GM23338 (cell line): ENCODE results near the gene COL4A2. TPM values are rescaled to one million over a fixed set of nuclear protein-coding genes. Genes with fewer than 3 reads are reported as not detected.

Experiments
- ATAC-seq: fragments of 200-7000 bp; cut with Tn5 transposase; 3 replicates; pipeline ENCODE4 v1.9.1; 2020
- DNase-seq: peaks from one replicate; pipeline ENCODE4 v3.0.0-alpha.2; 2015; ENCODE audit warnings: low spot score
- H2AFZ ChIP-seq: fragments of 200-600 bp; sonication (generic); 2 replicates; pipeline ENCODE4 v1.8.0; 2016; ENCODE audit warnings: antibody characterized with exemption, mild to moderate bottlenecking, moderate library complexity
- H3F3A ChIP-seq: fragments of 200-600 bp; sonication (generic); replicated peaks from 2 replicates; pipeline ENCODE4 v1.8.0; 2017; ENCODE audit warnings: antibody characterized with exemption, mixed run types, low read depth
- H3K27ac ChIP-seq: fragments of 200-600 bp; sonication (generic); 2 replicates; pipeline ENCODE4 v1.6.1; 2016; ENCODE audit warnings: low read depth
- H3K27me3 ChIP-seq: fragments of 200-600 bp; sonication (generic); 2 replicates; pipeline ENCODE4 v1.8.0; 2016; ENCODE audit warnings: mild to moderate bottlenecking, mixed run types, moderate library complexity; ENCODE audit not compliant: insufficient read depth
- H3K36me3 ChIP-seq: fragments of 200-600 bp; sonication (generic); 2 replicates; pipeline ENCODE4 v1.8.0; 2016; ENCODE audit warnings: mild to moderate bottlenecking; ENCODE audit not compliant: insufficient read depth
- H3K4me1 ChIP-seq: fragments of 200-600 bp; sonication (generic); 2 replicates; pipeline ENCODE4 v1.8.0; 2016; ENCODE audit warnings: mild to moderate bottlenecking, moderate library complexity; ENCODE audit not compliant: insufficient read depth
- H3K4me2 ChIP-seq: fragments of 200-600 bp; sonication (generic); 2 replicates; pipeline ENCODE4 v1.7.1; 2017; ENCODE audit warnings: mixed run types
- H3K4me3 ChIP-seq: fragments of 200-600 bp; sonication (generic); 2 replicates; pipeline ENCODE4 v1.6.1; 2016; ENCODE audit warnings: mixed run types
- H3K79me2 ChIP-seq: fragments of 200-600 bp; sonication (generic); replicated peaks from 2 replicates; pipeline ENCODE4 v1.8.0; 2017; ENCODE audit warnings: mild to moderate bottlenecking; ENCODE audit not compliant: insufficient read depth
- H3K9me2 ChIP-seq: fragments of 200-600 bp; sonication (generic); 2 replicates; pipeline ENCODE4 v1.8.0; 2017; ENCODE audit not compliant: insufficient read depth
- H4K20me1 ChIP-seq: fragments of 200-600 bp; sonication (generic); replicated peaks from 2 replicates; pipeline ENCODE4 v1.8.0; 2017; ENCODE audit warnings: mild to moderate bottlenecking; ENCODE audit not compliant: insufficient read depth
- H3K27ac Mint-ChIP-seq: 2 replicates; pipeline ENCODE4 v1.8.0; 2020; ENCODE audit warnings: inconsistent platforms, mild to moderate bottlenecking, moderate library complexity, mixed read lengths
- H3K27me3 Mint-ChIP-seq: 3 replicates; pipeline ENCODE4 v1.8.0; 2022; ENCODE audit warnings: low read depth, mild to moderate bottlenecking, moderate library complexity, mixed read lengths, inconsistent platforms; ENCODE audit not compliant: insufficient read depth, poor library complexity
- H3K36me3 Mint-ChIP-seq: 3 replicates; pipeline ENCODE4 v1.8.0; 2021; ENCODE audit warnings: low read depth, mild to moderate bottlenecking, inconsistent platforms, moderate library complexity, mixed read lengths
- H3K4me1 Mint-ChIP-seq: 3 replicates; pipeline ENCODE4 v1.8.0; 2020; ENCODE audit warnings: mild to moderate bottlenecking, inconsistent platforms, mixed read lengths
- H3K4me3 Mint-ChIP-seq: 3 replicates; pipeline ENCODE4 v1.8.0; 2021; ENCODE audit warnings: moderate library complexity, mild to moderate bottlenecking, inconsistent platforms, mixed read lengths
- H3K9me3 Mint-ChIP-seq: 3 replicates; pipeline ENCODE4 v1.8.0; 2020; ENCODE audit warnings: moderate library complexity, mild to moderate bottlenecking, inconsistent platforms, mixed read lengths
- CREB1 ChIP-seq: fragments of 250-450 bp; sonication (Bioruptor Pico); IDR thresholded peaks from 2 replicates; pipeline ENCODE4 v1.5.0; 2020; ENCODE audit warnings: low read depth, mild to moderate bottlenecking, moderate library complexity
- EZH2 ChIP-seq: fragments of 200-600 bp; sonication (generic); IDR thresholded peaks from one replicate; pipeline ENCODE4 v1.8.0; 2017; ENCODE audit warnings: antibody characterized with exemption, mild to moderate bottlenecking, low read depth; ENCODE audit not compliant: unreplicated experiment
- NANOG ChIP-seq: IDR thresholded peaks from 2 replicates; pipeline ENCODE4 v1.6.1; 2016; ENCODE audit warnings: antibody characterized with exemption, borderline replicate concordance
- STAT1 ChIP-seq: IDR thresholded peaks from one replicate; pipeline ENCODE4 v1.6.1; 2016; ENCODE audit warnings: antibody characterized with exemption; ENCODE audit not compliant: unreplicated experiment
- ZNF114 ChIP-seq: fragments of 250-450 bp; sonication (Bioruptor Pico); IDR thresholded peaks from 2 replicates; pipeline ENCODE4 v1.5.0; 2020; ENCODE audit warnings: mild to moderate bottlenecking, moderate library complexity
- ZNF331 ChIP-seq: fragments of 250-450 bp; sonication (Bioruptor Pico); IDR thresholded peaks from 2 replicates; pipeline ENCODE4 v1.5.0; 2020; ENCODE audit warnings: low read depth, mild to moderate bottlenecking, moderate library complexity
- polyA plus RNA-seq: library from polyadenylated mRNA; unstranded; fragments of >200 nt; fragmentation: Nextera tagmentation; extraction: Ambion mirVana; gene quantifications from 2 replicates; pipeline ENCODE4 v1.2.1, GENCODE V29; 2016
- total RNA-seq: library from RNA; depleted of rRNA; stranded (reverse); fragments of >200 nt; shearing (Covaris generic); gene quantifications from 2 replicates; pipeline ENCODE4 v1.2.3, GENCODE V29; 2014
- TF ChIP-seq, protein P1 (sequence below): fragments of 250-450 bp; sonication (Bioruptor Pico); IDR thresholded peaks from 2 replicates; pipeline ENCODE4 v1.5.0; 2020; ENCODE audit warnings: mild to moderate bottlenecking, moderate library complexity
- TF ChIP-seq, protein P2 (sequence below), 2 experiments: fragments of 200-600 bp in 1 of 2; sonication (generic) in 1 of 2; conservative IDR thresholded peaks; 2 replicates each; pipeline versions ENCODE4 v1.5.1 to v1.6.1; 2016 to 2017; ENCODE audit warnings: antibody characterized with exemption in 2 of 2, low read depth in 2 of 2, mild to moderate bottlenecking in 2 of 2, moderate library complexity in 1 of 2
- TF ChIP-seq, protein P3 (sequence below): IDR thresholded peaks from one replicate; pipeline ENCODE4 v1.6.1; 2018; ENCODE audit warnings: antibody characterized with exemption; ENCODE audit not compliant: unreplicated experiment

COL4A2 gene
- total and polyA plus RNA-seq, 2 experiments from 2014 or later: 37.4 to 131 TPM

DNA sequence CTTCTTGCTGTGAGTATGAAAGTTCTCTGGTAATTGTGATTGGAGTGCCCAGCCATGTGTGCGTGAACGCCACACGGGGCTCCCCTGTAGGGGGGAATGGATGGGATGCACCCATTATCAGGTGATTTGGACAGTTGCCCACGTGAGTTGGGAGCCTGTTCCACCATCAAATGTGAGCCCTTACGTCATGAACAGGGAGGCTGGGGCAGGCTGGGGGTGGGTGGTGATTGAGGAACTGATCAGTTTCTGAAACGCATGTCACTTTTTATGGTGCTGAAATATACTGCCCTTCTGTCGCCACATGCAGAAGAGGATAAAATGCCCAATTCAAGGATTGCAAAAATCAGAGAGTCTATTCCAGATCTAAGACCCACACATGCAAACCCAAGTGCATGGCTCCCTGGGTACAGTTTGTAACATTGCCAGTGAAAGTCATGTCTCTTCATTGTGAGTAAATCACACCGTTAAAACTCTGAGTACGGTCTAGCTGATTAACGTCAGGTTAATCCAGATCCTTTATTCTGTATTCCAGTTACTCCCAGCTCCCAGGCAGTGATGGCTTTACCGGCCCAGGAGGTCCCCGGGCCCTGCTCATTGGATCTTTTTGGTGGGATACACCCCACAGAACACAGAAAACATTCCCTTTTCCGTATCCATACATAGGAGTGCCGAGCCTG is 164.2 kb downstream of the COL4A2 start:
- H3K27ac Mint-ChIP-seq: no peak overlapping the region; the same call in 1 of the 2 replicates
- H3K4me3 Mint-ChIP-seq: no peak overlapping the region; the same call in 2 of the 3 replicates

DNA sequence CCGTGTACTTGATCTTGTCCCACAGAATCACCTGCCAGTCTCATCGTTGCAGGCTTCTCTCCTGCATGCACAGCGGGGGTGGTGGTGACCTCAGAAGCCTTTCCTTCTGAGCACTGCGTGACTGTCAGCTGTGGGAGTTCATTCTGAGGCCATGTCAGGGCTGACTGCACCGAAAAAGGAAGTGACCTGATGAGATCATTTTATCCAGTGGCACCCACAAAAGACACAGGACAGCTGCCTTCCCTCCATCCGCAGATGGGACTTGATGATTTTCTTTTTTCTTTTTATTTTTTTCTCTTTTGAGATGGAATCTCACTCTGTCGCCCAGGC is 164.7 kb downstream of the COL4A2 start:
- no peak overlapping the region for H3K27ac ChIP-seq
- H3F3A ChIP-seq: 0 out of 2 replicates have a peak, but pooled peaks cover 7% of the 10 kb centered on the region
- H3K36me3 ChIP-seq: peaks cover 4% of the 10 kb centered on the region; the same call in 1 of the 2 replicates
- no peaks in the 10 kb centered on the region for H3K79me2 ChIP-seq
- DNase-seq: no peak
- no peaks in the 10 kb centered on the region for H3K4me1 ChIP-seq
- no peak overlapping the region; the same call in 1 of the 2 replicates for H3K27ac Mint-ChIP-seq
- no peak for TF ChIP-seq EZH2
- TF ChIP-seq, protein P1, sequence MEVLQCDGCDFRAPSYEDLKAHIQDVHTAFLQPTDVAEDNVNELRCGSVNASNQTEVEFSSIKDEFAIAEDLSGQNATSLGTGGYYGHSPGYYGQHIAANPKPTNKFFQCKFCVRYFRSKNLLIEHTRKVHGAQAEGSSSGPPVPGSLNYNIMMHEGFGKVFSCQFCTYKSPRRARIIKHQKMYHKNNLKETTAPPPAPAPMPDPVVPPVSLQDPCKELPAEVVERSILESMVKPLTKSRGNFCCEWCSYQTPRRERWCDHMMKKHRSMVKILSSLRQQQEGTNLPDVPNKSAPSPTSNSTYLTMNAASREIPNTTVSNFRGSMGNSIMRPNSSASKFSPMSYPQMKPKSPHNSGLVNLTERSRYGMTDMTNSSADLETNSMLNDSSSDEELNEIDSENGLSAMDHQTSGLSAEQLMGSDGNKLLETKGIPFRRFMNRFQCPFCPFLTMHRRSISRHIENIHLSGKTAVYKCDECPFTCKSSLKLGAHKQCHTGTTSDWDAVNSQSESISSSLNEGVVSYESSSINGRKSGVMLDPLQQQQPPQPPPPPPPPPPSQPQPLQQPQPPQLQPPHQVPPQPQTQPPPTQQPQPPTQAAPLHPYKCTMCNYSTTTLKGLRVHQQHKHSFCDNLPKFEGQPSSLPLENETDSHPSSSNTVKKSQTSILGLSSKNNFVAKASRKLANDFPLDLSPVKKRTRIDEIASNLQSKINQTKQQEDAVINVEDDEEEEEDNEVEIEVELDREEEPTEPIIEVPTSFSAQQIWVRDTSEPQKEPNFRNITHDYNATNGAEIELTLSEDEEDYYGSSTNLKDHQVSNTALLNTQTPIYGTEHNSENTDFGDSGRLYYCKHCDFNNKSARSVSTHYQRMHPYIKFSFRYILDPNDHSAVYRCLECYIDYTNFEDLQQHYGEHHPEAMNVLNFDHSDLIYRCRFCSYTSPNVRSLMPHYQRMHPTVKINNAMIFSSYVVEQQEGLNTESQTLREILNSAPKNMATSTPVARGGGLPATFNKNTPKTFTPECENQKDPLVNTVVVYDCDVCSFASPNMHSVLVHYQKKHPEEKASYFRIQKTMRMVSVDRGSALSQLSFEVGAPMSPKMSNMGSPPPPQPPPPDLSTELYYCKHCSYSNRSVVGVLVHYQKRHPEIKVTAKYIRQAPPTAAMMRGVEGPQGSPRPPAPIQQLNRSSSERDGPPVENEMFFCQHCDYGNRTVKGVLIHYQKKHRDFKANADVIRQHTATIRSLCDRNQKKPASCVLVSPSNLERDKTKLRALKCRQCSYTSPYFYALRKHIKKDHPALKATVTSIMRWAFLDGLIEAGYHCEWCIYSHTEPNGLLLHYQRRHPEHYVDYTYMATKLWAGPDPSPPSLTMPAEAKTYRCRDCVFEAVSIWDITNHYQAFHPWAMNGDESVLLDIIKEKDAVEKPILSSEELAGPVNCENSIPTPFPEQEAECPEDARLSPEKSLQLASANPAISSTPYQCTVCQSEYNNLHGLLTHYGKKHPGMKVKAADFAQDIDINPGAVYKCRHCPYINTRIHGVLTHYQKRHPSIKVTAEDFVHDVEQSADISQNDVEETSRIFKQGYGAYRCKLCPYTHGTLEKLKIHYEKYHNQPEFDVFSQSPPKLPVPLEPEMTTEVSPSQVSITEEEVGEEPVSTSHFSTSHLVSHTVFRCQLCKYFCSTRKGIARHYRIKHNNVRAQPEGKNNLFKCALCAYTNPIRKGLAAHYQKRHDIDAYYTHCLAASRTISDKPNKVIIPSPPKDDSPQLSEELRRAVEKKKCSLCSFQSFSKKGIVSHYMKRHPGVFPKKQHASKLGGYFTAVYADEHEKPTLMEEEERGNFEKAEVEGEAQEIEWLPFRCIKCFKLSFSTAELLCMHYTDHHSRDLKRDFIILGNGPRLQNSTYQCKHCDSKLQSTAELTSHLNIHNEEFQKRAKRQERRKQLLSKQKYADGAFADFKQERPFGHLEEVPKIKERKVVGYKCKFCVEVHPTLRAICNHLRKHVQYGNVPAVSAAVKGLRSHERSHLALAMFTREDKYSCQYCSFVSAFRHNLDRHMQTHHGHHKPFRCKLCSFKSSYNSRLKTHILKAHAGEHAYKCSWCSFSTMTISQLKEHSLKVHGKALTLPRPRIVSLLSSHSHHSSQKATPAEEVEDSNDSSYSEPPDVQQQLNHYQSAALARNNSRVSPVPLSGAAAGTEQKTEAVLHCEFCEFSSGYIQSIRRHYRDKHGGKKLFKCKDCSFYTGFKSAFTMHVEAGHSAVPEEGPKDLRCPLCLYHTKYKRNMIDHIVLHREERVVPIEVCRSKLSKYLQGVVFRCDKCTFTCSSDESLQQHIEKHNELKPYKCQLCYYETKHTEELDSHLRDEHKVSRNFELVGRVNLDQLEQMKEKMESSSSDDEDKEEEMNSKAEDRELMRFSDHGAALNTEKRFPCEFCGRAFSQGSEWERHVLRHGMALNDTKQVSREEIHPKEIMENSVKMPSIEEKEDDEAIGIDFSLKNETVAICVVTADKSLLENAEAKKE (CRISPR knock-in tag): no peak
- TF ChIP-seq CREB1: no peak
- TF ChIP-seq ZNF114 (CRISPR knock-in tag): no peak
- no peak for TF ChIP-seq ZNF331 (CRISPR knock-in tag)
- TF ChIP-seq STAT1: no peak
- TF ChIP-seq, protein P2, sequence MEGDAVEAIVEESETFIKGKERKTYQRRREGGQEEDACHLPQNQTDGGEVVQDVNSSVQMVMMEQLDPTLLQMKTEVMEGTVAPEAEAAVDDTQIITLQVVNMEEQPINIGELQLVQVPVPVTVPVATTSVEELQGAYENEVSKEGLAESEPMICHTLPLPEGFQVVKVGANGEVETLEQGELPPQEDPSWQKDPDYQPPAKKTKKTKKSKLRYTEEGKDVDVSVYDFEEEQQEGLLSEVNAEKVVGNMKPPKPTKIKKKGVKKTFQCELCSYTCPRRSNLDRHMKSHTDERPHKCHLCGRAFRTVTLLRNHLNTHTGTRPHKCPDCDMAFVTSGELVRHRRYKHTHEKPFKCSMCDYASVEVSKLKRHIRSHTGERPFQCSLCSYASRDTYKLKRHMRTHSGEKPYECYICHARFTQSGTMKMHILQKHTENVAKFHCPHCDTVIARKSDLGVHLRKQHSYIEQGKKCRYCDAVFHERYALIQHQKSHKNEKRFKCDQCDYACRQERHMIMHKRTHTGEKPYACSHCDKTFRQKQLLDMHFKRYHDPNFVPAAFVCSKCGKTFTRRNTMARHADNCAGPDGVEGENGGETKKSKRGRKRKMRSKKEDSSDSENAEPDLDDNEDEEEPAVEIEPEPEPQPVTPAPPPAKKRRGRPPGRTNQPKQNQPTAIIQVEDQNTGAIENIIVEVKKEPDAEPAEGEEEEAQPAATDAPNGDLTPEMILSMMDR (conservative IDR thresholded peaks at IDR 0.05; ENCODE audit: low read depth in 2 of 2): no peak
- TF ChIP-seq, protein P3, sequence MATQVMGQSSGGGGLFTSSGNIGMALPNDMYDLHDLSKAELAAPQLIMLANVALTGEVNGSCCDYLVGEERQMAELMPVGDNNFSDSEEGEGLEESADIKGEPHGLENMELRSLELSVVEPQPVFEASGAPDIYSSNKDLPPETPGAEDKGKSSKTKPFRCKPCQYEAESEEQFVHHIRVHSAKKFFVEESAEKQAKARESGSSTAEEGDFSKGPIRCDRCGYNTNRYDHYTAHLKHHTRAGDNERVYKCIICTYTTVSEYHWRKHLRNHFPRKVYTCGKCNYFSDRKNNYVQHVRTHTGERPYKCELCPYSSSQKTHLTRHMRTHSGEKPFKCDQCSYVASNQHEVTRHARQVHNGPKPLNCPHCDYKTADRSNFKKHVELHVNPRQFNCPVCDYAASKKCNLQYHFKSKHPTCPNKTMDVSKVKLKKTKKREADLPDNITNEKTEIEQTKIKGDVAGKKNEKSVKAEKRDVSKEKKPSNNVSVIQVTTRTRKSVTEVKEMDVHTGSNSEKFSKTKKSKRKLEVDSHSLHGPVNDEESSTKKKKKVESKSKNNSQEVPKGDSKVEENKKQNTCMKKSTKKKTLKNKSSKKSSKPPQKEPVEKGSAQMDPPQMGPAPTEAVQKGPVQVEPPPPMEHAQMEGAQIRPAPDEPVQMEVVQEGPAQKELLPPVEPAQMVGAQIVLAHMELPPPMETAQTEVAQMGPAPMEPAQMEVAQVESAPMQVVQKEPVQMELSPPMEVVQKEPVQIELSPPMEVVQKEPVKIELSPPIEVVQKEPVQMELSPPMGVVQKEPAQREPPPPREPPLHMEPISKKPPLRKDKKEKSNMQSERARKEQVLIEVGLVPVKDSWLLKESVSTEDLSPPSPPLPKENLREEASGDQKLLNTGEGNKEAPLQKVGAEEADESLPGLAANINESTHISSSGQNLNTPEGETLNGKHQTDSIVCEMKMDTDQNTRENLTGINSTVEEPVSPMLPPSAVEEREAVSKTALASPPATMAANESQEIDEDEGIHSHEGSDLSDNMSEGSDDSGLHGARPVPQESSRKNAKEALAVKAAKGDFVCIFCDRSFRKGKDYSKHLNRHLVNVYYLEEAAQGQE: no peak
- no peak for TF ChIP-seq NANOG
- H3K4me2 ChIP-seq: no peak overlapping the region
- no peaks in the 10 kb centered on the region for H3K27me3 ChIP-seq
- no peaks in the 10 kb centered on the region for H3K9me2 ChIP-seq
- no peak overlapping the region for H2AFZ ChIP-seq
- H3K36me3 Mint-ChIP-seq: peaks cover 50% of the 10 kb centered on the region
- H3K4me3 Mint-ChIP-seq: no peak overlapping the region
- peaks cover 9% of the 10 kb centered on the region for H3K27me3 Mint-ChIP-seq
- peaks cover 13% of the 10 kb centered on the region for H3K4me1 Mint-ChIP-seq
- H4K20me1 ChIP-seq: no peaks in the 10 kb centered on the region
- H3K4me3 ChIP-seq: no peak overlapping the region
- H3K9me3 Mint-ChIP-seq: no peaks in the 10 kb centered on the region
- no peak for ATAC-seq

More for the DNA sequence above, 164.2 kb downstream of the COL4A2 start:
- Histone ChIP-seq H3F3A (0 out of 2 replicates have a peak, but pooled peaks cover 7% of the 10 kb centered on the region), H3K4me2 (no peak overlapping the region), H3K4me1 (no peaks in the 10 kb centered on the region), H4K20me1 (no peaks in the 10 kb centered on the region), H3K9me2 (no peaks in the 10 kb centered on the region), H3K36me3 (peaks cover 4% of the 10 kb centered on the region; the same call in 1 of the 2 replicates), H3K4me3 (no peak overlapping the region), H3K27ac (no peak overlapping the region), H3K79me2 (no peaks in the 10 kb centered on the region), H2AFZ (no peak overlapping the region), H3K27me3 (no peaks in the 10 kb centered on the region)
- DNase-seq (no peak), ATAC-seq (no peak)
- H3K36me3 Mint-ChIP-seq: peaks cover 50% of the 10 kb centered on the region
- peaks cover 10% of the 10 kb centered on the region for H3K27me3 Mint-ChIP-seq
- peaks cover 13% of the 10 kb centered on the region for H3K4me1 Mint-ChIP-seq
- TF ChIP-seq ZNF331 (CRISPR knock-in tag): no peak
- no peak for TF ChIP-seq NANOG
- TF ChIP-seq ZNF114 (CRISPR knock-in tag): no peak
- no peak for TF ChIP-seq CREB1
- H3K9me3 Mint-ChIP-seq: no peaks in the 10 kb centered on the region
